Endothelial cell of umbilical vein (primary cell): Measurements from ENCODE around the gene LRP1B.

Experiments
- CTCF ChIP-seq, 2 donors: IDR thresholded peaks; 1 replicate in 1 of 2; 2 replicates in 1 of 2; pipeline ENCODE4 v1.5.1; 2011; ENCODE audit warnings: low read length in 2 of 2, mild to moderate bottlenecking in 2 of 2, moderate library complexity in 2 of 2, control low read depth in 1 of 2, inconsistent platforms in 1 of 2, low read depth in 1 of 2; ENCODE audit not compliant: insufficient read depth in 1 of 2; ENCODE audit errors: extremely low read depth in 1 of 2
- EZH2 ChIP-seq: IDR thresholded peaks from 2 replicates; pipeline ENCODE4 v1.6.1; 2012; ENCODE audit warnings: borderline replicate concordance, low read depth, mild to moderate bottlenecking, moderate library complexity, low read length, inconsistent platforms; ENCODE audit not compliant: severe bottlenecking
- JUN ChIP-seq: IDR thresholded peaks from 2 replicates; pipeline ENCODE4 v1.6.1; 2011; ENCODE audit warnings: borderline replicate concordance, low read depth; ENCODE audit not compliant: insufficient read length, insufficient read depth
- POLR2A ChIP-seq: IDR thresholded peaks from 2 replicates; pipeline ENCODE4 v1.6.1; 2012; ENCODE audit warnings: low read depth, mild to moderate bottlenecking, control low read depth, low read length
- POLR2AphosphoS5 ChIP-seq: IDR thresholded peaks from 2 replicates; pipeline ENCODE4 v1.6.1; 2012; ENCODE audit warnings: low read depth, mild to moderate bottlenecking, control low read depth, low read length, moderate library complexity; ENCODE audit not compliant: insufficient read depth
- TF ChIP-seq, protein P1 (sequence below): IDR thresholded peaks from 2 replicates; pipeline ENCODE4 v1.6.1; 2011; ENCODE audit not compliant: insufficient read depth, insufficient read length

DNA sequence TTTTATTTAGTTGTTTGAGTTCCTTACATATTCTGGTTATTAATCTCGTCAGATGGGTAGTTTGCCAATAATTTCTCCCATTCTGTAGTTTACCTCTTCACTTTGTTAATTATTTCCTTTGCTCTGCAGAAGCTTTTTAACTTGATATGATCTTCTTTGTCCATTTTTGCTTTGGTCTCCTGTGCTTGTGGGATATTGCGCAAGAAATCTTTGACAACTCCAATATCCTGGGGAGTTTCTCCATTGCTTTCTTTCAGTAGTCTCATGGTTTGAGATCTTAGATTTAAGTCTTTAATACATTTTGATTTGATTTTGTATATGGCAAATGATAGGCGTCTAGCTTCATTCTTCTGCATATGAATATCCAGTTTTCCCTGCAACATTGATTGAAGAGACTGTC lies 389.2 kb downstream of the LRP1B start:
- TF ChIP-seq POLR2A (no peak), CTCF (IDR thresholded peaks at IDR 0.05; ENCODE audit: extremely low read depth in 1 of 2, insufficient read depth in 1 of 2, low read depth in 1 of 2, low read length in 2 of 2) (no peak), EZH2 (no peak), POLR2AphosphoS5 (no peak), JUN (no peak)
- TF ChIP-seq, protein P1, sequence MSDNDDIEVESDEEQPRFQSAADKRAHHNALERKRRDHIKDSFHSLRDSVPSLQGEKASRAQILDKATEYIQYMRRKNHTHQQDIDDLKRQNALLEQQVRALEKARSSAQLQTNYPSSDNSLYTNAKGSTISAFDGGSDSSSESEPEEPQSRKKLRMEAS, result no peak
